LNCAP (cell line): ENCODE measurements around the gene NEMF.

Experiments used
- TF ChIP-seq, protein P1 (sequence below): fragments of 450-650 bp; IDR thresholded peaks from 2 replicates; pipeline ENCODE4 v1.5.1; 2017; ENCODE audit warnings: mild to moderate bottlenecking

Gene NEMF

DNA sequence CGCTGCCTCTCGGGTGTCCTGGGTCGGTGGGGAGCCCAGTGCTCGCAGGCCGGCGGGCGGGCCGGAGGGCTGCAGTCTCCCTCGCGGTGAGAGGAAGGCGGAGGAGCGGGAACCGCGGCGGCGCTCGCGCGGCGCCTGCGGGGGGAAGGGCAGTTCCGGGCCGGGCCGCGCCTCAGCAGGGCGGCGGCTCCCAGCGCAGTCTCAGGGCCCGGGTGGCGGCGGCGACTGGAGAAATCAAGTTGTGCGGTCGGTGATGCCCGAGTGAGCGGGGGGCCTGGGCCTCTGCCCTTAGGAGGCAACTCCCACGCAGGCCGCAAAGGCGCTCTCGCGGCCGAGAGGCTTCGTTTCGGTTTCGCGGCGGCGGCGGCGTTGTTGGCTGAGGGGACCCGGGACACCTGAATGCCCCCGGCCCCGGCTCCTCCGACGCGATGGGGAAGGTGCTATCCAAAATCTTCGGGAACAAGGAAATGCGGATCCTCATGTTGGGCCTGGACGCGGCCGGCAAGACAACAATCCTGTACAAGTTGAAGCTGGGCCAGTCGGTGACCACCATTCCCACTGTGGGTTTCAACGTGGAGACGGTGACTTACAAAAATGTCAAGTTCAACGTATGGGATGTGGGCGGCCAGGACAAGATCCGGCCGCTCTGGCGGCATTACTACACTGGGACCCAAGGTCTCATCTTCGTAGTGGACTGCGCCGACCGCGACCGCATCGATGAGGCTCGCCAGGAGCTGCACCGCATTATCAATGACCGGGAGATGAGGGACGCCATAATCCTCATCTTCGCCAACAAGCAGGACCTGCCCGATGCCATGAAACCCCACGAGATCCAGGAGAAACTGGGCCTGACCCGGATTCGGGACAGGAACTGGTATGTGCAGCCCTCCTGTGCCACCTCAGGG lies 41.0 kb upstream of the NEMF start:
- TF ChIP-seq, protein P1, sequence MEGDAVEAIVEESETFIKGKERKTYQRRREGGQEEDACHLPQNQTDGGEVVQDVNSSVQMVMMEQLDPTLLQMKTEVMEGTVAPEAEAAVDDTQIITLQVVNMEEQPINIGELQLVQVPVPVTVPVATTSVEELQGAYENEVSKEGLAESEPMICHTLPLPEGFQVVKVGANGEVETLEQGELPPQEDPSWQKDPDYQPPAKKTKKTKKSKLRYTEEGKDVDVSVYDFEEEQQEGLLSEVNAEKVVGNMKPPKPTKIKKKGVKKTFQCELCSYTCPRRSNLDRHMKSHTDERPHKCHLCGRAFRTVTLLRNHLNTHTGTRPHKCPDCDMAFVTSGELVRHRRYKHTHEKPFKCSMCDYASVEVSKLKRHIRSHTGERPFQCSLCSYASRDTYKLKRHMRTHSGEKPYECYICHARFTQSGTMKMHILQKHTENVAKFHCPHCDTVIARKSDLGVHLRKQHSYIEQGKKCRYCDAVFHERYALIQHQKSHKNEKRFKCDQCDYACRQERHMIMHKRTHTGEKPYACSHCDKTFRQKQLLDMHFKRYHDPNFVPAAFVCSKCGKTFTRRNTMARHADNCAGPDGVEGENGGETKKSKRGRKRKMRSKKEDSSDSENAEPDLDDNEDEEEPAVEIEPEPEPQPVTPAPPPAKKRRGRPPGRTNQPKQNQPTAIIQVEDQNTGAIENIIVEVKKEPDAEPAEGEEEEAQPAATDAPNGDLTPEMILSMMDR: no peak

DNA sequence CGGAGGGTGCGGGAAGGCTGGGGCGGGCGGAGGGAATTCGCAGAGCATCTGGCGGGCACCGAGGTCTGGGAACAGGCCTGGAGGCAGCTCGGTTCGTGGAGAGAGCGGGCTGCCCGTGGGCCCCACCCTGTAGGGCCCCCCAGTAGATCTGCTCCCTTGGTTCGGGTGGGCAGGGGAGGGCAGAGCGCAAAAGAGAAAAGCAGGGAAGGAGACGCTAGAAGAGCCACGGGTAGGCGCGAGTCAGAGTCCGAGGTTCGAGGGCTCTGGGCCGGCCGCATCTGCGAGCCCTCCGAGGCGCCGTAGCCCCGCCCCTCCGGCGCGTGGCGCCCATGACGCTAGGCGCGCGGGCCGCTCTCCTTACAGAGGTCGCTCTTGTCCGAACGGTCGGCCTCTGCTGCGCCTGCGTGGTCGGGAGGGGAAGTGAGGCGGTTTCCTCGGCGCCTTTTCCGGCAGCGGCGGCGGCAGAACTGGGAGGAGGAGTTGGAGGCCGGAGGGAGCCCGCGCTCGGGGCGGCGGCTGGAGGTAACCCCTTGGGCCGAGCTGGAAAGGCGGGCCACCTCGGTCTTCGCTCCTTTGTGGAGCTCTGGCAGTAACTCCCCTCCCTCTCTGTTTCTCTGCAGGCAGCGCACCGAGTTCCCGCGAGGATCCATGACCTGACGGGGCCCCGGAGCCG lies 40.2 kb upstream of the NEMF start, which contains the start of gene ARF6:
TSS of gene ARF6 (plus strand) at position 447 of the 673 bp plus-strand sequence. CDS start 655 bp downstream, outside the sequence.
- TF ChIP-seq, protein P1: no peak

DNA sequence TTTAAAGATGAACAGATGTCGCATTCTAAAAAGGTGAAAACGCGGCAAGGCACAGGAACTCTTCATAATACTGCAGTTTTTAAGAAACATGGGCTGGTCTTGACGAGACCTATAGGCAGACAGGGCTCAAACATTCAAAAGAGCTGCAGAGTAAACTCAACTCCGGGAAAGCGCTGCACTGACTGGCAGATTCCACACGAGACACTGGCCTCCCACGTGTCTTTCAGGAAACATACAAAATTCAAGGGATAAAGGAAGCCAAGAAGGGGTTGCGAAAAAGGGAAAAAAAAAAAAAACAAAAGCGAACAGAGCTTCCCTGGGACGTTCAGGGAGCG lies 39.7 kb upstream of the NEMF start:
- TF ChIP-seq, protein P1: no peak

- TF ChIP-seq, protein P1: no peak
These were observed 35.7 kb upstream of the NEMF start for GRCh38 chr14:49888293-49888692.

- TF ChIP-seq, protein P1: no peak
These were observed 33.9 kb upstream of the NEMF start for GRCh38 chr14:49886523-49886922.

DNA sequence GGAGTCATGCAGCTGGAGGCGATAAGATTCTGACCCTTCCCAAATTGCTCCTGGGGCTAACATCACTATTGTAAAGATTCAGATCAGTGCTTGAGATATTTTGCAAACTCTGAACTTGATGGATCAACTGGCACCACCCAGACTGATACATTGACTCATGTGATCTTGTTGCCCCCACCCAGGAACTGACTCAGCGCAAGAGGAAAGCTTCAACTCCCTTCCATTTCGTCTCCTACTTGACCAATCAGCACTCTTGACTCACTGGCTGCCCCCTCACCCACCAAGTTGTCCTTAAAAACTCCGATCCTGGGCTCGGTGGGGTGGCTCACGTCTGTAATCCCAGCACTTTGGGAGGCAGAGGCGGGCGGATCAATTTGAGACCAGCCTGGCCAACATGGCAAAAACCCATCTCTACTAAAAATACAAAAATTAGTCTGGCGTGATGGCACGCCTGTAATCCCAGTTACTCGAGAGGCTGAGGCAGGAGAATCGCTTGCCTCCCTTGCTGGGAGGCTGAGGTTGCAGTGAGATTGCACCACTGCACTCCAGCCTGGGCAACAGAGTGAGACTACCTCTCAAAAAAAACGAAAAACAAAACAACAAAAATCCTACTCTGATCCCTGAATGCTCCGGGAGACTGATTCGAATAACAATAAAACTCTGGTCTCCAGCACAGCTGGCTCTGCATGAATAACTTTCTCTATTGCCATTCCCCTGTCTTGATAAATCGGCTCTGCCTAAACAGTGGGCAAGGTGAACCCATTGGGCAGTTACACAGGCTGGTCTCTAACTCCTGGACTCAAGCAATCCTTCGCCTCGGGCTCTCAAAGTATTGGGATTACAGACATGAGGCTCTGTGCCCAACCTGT lies 30.5 kb upstream of the NEMF start:
- TF ChIP-seq, protein P1: no peak

DNA sequence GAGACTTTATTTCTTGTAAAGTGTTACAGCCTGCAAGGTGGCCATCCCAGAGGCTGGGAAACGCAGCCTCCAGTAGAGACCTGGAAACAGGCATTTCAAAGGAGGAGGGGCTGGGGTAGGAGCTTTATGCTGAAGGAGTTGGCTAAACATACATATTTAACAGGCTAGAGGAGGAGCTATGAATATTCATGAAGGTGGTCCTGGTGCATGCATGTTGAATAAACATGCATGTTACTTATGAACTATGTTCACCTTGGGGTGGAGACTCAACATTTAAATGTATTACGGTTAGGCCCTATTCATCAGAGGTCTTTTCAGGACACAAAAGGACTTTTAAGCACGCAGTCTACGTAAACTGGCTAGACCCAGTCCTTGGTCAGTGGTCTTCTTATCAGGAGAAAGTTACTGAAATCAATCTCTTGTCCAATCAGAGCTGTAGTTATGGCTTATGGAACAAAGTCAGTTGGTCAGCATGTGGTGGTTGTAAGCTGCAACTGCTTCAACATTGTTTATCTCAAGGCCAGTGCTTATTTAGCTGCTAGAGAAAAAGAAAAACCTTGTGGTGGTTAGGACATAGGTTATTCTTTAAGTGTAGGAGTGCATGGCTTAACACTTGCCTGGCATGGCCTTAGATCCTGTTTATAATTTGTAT lies 28.9 kb upstream of the NEMF start:
- TF ChIP-seq, protein P1: no peak
